ENCODE measurements around the gene GRPR. TPM values are rescaled to one million over a fixed set of nuclear protein-coding genes. Genes with fewer than 3 reads are reported as not detected.

The GRPR gene
- total RNA-seq, 4 donors from 2014 or later, result not detected

- Histone ChIP-seq H3K9me3 (no peaks in the 10 kb centered on the region), H3K27me3 (no peaks in the 10 kb centered on the region), H3K27ac (no peak overlapping the region), H3K36me3 (no peaks in the 10 kb centered on the region), H3K4me3 (no peak overlapping the region), H3K4me1 (no peaks in the 10 kb centered on the region)
- TF ChIP-seq CTCF (IDR thresholded peaks at IDR 0.05) (no peak), POLR2A (IDR thresholded peaks at IDR 0.05) (no peak)
- no peak for DNase-seq
Observed at GRCh38 chrX:16137416-16138107, 14.2 kb downstream of the GRPR start.

GRCh38 chrX:16138108-16138427 is 14.7 kb downstream of the GRPR start:
- TF ChIP-seq POLR2A (IDR thresholded peaks at IDR 0.05) (no peak), CTCF (IDR thresholded peaks at IDR 0.05) (no peak)
- Histone ChIP-seq H3K27me3 (no peaks in the 10 kb centered on the region), H3K36me3 (no peaks in the 10 kb centered on the region), H3K4me3 (no peak overlapping the region), H3K27ac (no peak overlapping the region), H3K9me3 (no peaks in the 10 kb centered on the region), H3K4me1 (no peaks in the 10 kb centered on the region)
- DNase-seq, result no peak

- Histone ChIP-seq H3K27ac (no peak overlapping the region), H3K27me3 (no peaks in the 10 kb centered on the region), H3K4me3 (no peak overlapping the region), H3K36me3 (no peaks in the 10 kb centered on the region), H3K9me3 (no peaks in the 10 kb centered on the region), H3K4me1 (no peaks in the 10 kb centered on the region)
- TF ChIP-seq CTCF (IDR thresholded peaks at IDR 0.05) (no peak), POLR2A (IDR thresholded peaks at IDR 0.05) (no peak)
- no peak for DNase-seq
Observed at GRCh38 chrX:16140448-16140847, 17.1 kb downstream of the GRPR start.

- no peaks in the 10 kb centered on the region for H3K4me1 ChIP-seq
- DNase-seq, result no peak
- H3K9me3 ChIP-seq, result no peaks in the 10 kb centered on the region
- no peak for TF ChIP-seq POLR2A (IDR thresholded peaks at IDR 0.05)
- no peak for TF ChIP-seq CTCF (IDR thresholded peaks at IDR 0.05)
- H3K36me3 ChIP-seq, result no peaks in the 10 kb centered on the region
- H3K27ac ChIP-seq, result no peak overlapping the region
- H3K4me3 ChIP-seq, result no peak overlapping the region
- no peaks in the 10 kb centered on the region for H3K27me3 ChIP-seq
Observed at GRCh38 chrX:16140983-16141382, 17.6 kb downstream of the GRPR start.

- TF ChIP-seq POLR2A (IDR thresholded peaks at IDR 0.05) (no peak), CTCF (IDR thresholded peaks at IDR 0.05) (no peak)
- no peak for DNase-seq
Observed at GRCh38 chrX:16141422-16142245, 18.3 kb downstream of the GRPR start.

More at GRCh38 chrX:16141422-16142245, 18.3 kb downstream of the GRPR start:
- no peak overlapping the region for H3K4me3 ChIP-seq
- H3K36me3 ChIP-seq, result no peaks in the 10 kb centered on the region
- no peaks in the 10 kb centered on the region for H3K4me1 ChIP-seq
- no peaks in the 10 kb centered on the region for H3K27me3 ChIP-seq
- H3K9me3 ChIP-seq, result no peaks in the 10 kb centered on the region
- no peak overlapping the region for H3K27ac ChIP-seq

All from Peyer's patch (tissue), 4 donors.